Adrenal gland (tissue), 5 donors: Measurements from ENCODE around the gene CAPN13.

Source experiments
- POLR2A ChIP-seq, 2 donors: fragments of 450-650 bp; IDR thresholded peaks; one replicate each; pipeline ENCODE4 v1.6.1; 2017; ENCODE audit warnings: antibody characterized with exemption in 2 of 2, mild to moderate bottlenecking in 2 of 2, moderate library complexity in 1 of 2
- TF ChIP-seq, protein P1 (sequence below), 6 experiments: fragments of 450-650 bp in 4 of 6; fragments of 200-600 bp in 2 of 6; sonication (generic) in 1 of 6; IDR thresholded peaks; 1 replicate in 5 of 6; 2 replicates in 1 of 6; pipeline versions ENCODE4 v1.5.1 to v1.8.0; 2016 to 2021; ENCODE audit warnings: antibody characterized with exemption in 6 of 6, mild to moderate bottlenecking in 2 of 6, moderate library complexity in 1 of 6
- donor health status: DM: no; HTN: no; CAD: no.

DNA sequence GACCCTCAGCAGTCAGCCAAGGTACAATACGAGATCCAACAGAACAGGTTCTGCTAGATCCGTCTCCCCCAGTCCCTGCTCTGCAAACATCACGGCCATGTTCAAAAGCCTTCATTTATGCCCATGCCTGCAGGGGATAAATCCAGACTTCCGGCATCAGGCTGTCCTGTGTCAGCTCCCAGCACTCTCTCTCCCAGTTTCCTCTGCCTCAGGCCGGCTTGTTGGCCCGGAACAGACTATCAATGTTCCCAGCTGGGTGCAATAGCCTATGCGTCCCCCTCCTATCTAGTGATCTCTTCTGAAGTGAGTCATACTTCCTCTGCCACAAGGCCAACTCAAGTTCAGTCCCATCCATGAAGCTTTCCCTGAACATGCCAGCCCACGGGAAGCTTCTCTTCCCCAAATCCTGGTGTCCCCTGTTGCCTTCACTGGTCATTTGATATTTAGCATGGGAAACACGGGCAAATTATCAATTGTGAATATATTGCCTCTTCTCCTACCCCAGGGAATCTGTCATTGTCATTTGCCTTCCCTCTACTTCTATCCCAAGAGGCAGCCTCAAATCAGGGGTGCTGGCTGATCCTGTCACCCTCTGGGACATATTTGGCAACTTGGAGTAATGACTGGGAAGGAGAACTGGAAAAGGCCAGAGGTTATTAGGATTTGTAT is 51.1 kb downstream of the CAPN13 start:
- TF ChIP-seq POLR2A (IDR thresholded peaks at IDR 0.05) = no peak
- TF ChIP-seq, protein P1, sequence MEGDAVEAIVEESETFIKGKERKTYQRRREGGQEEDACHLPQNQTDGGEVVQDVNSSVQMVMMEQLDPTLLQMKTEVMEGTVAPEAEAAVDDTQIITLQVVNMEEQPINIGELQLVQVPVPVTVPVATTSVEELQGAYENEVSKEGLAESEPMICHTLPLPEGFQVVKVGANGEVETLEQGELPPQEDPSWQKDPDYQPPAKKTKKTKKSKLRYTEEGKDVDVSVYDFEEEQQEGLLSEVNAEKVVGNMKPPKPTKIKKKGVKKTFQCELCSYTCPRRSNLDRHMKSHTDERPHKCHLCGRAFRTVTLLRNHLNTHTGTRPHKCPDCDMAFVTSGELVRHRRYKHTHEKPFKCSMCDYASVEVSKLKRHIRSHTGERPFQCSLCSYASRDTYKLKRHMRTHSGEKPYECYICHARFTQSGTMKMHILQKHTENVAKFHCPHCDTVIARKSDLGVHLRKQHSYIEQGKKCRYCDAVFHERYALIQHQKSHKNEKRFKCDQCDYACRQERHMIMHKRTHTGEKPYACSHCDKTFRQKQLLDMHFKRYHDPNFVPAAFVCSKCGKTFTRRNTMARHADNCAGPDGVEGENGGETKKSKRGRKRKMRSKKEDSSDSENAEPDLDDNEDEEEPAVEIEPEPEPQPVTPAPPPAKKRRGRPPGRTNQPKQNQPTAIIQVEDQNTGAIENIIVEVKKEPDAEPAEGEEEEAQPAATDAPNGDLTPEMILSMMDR (IDR thresholded peaks at IDR 0.05) = no peak
